H1 (cell line): ENCODE measurements around the gene TRAIP. TPM values are rescaled to one million over a fixed set of nuclear protein-coding genes. Genes with fewer than 3 reads are reported as not detected.

Experiments
- ASH2L ChIP-seq: fragments of 200-600, 300-600 bp; sonication (generic); IDR thresholded peaks from one replicate; pipeline ENCODE4 v1.7.1; 2017; ENCODE audit warnings: low read length
- BACH1 ChIP-seq: IDR thresholded peaks from 2 replicates; pipeline ENCODE4 v1.6.1; 2012; ENCODE audit warnings: low read length, improper control_type of control experiment
- BCL11A ChIP-seq, 2 experiments: IDR thresholded peaks; one replicate each; pipeline ENCODE4 v1.6.1; 2011; ENCODE audit warnings: low read depth in 2 of 2, low read length in 2 of 2, mild to moderate bottlenecking in 2 of 2
- CREB1 ChIP-seq: IDR thresholded peaks from 2 replicates; pipeline ENCODE4 v1.6.1; 2012; ENCODE audit warnings: inconsistent platforms
- GABPA ChIP-seq: IDR thresholded peaks from 2 replicates; pipeline ENCODE4 v1.6.1; 2011; ENCODE audit warnings: mild to moderate bottlenecking, low read length, moderate library complexity, borderline replicate concordance; ENCODE audit not compliant: insufficient read depth
- HDAC2 ChIP-seq, 2 experiments: fragments of 300-600 bp in 1 of 2; sonication (generic) in 1 of 2; IDR thresholded peaks; 2 replicates each; pipeline ENCODE4 v1.6.1; 2011 to 2012; ENCODE audit warnings: low read depth in 2 of 2, low read length in 2 of 2, mild to moderate bottlenecking in 2 of 2, moderate library complexity in 2 of 2, borderline replicate concordance in 1 of 2, inconsistent platforms in 1 of 2
- KDM4A ChIP-seq: IDR thresholded peaks from one replicate; pipeline ENCODE4 v1.7.1; 2012; ENCODE audit warnings: low read depth, mild to moderate bottlenecking, moderate library complexity, low read length, inconsistent platforms; ENCODE audit not compliant: severe bottlenecking
- NANOG ChIP-seq: IDR thresholded peaks from 2 replicates; pipeline ENCODE4 v1.6.1; 2011; ENCODE audit warnings: low read length, low read depth, mild to moderate bottlenecking, inconsistent platforms; ENCODE audit not compliant: insufficient read depth, poor library complexity, severe bottlenecking
- PHF8 ChIP-seq: fragments of 200-600 bp; sonication (generic); conservative IDR thresholded peaks from 2 replicates; pipeline ENCODE4 v1.7.1; 2012; ENCODE audit warnings: low read depth, mild to moderate bottlenecking, inconsistent platforms, low read length, moderate library complexity
- TAF7 ChIP-seq: optimal IDR thresholded peaks from 2 replicates; pipeline ENCODE3; 2011; ENCODE audit warnings: low read depth, mild to moderate bottlenecking, inconsistent platforms, low read length, moderate library complexity, borderline replicate concordance
- TBP ChIP-seq: IDR thresholded peaks from 2 replicates; pipeline ENCODE4 v1.6.1; 2011; ENCODE audit warnings: low read depth, low read length, improper control_type of control experiment
- YY1 ChIP-seq: IDR thresholded peaks from 2 replicates; pipeline ENCODE4 v1.6.1; 2011; ENCODE audit warnings: low read depth, mild to moderate bottlenecking, low read length
- polyA plus RNA-seq, 7 experiments: library from polyadenylated mRNA; depleted of rRNA in 3 of 7; stranded (reverse) in 5 of 7; unstranded in 2 of 7; fragments of >200 nt in 5 of 7; fragments of 200-250 nt in 2 of 7; gene quantifications; 1 replicate in 5 of 7; 2 replicates in 1 of 7; 4 replicates in 1 of 7; pipeline versions ENCODE4 v1.2.1 to v1.2.3, GENCODE V29; 2011 to 2013; ENCODE audit warnings: missing spikeins in 2 of 7, mixed read lengths in 2 of 7
- total RNA-seq: library from RNA; stranded (reverse); fragmentation: NEBNext Ultra II Directional; extraction: Animal tissue kit (Norgen Biotek cat#: 25700); gene quantifications from 2 replicates; pipeline ENCODE4 v1.2.1, GENCODE V29; 2021
- TF ChIP-seq, protein P1 (sequence below): IDR thresholded peaks from 2 replicates; pipeline ENCODE4 v1.6.1; 2011; ENCODE audit warnings: low read length, improper control_type of control experiment

TRAIP gene
- total and polyA plus RNA-seq, 2 of the 8 experiments (the other 6 are each of a cell fraction or from before 2014, with no cell fraction given): 27.7 to 28.1 TPM

DNA sequence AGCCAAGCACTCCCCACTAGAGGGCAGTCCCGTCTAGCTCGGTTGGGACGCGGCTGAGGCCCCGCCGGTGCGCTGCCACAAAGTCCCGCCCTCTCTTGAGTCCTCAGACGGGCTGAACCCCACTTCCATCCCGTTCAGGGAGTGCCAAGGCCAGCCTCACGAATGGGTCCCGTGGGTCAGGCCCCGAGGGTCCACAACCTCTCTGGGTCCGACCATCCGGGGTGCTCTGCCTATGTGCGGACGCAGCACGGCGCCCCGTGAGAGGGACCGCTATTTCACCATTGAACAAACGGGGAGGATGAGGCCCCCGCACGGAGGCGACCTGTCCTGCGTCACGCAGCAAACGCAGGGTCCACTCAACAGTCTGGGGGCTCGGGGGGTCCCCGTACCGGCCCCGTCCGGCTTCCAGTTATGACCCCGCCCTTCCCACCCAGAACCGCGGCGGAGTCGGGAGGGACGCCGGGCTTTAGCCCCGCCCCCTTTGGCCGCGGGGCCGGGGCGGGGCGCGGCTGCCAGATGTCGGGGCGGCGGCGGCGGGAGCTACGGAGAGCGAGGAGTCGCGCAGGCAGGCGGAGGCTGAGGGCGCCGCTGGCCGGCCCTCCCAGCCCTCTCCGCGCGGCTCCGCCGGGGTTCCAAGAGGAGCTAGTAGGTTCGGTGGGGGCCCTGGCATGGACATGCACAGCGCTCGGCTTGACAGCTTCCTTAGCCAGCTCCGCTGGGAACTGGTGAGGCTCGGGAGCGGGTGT is 53.5 kb downstream of the TRAIP start, which contains the start of gene INKA1 (continued):
- no peak for TF ChIP-seq TBP
- TF ChIP-seq GABPA: no peak
- TF ChIP-seq TAF7: peak; percentile 7
- TF ChIP-seq CREB1: no peak; the same call in none of the 2 replicates
- TF ChIP-seq HDAC2 (IDR thresholded peaks at IDR 0.05; ENCODE audit: borderline replicate concordance in 1 of 2, low read depth in 2 of 2, low read length in 2 of 2): peak in 1 of 2 experiments; percentile 57; a peak in 1 of 4 replicates
- peak; percentile 54 for TF ChIP-seq ASH2L
- TF ChIP-seq YY1: 0 out of 2 replicates have a peak, but pooled peaks have one; percentile 63
- peak; percentile 35; the same call in 1 of the 2 replicates for TF ChIP-seq BACH1
- TF ChIP-seq BCL11A (IDR thresholded peaks at IDR 0.05; ENCODE audit: low read depth in 2 of 2, low read length in 2 of 2): no peak
- TF ChIP-seq KDM4A: peak; percentile 97
- no peak for TF ChIP-seq NANOG
- TF ChIP-seq PHF8: no peak; the same call in 1 of the 2 replicates
- TF ChIP-seq, protein P1, sequence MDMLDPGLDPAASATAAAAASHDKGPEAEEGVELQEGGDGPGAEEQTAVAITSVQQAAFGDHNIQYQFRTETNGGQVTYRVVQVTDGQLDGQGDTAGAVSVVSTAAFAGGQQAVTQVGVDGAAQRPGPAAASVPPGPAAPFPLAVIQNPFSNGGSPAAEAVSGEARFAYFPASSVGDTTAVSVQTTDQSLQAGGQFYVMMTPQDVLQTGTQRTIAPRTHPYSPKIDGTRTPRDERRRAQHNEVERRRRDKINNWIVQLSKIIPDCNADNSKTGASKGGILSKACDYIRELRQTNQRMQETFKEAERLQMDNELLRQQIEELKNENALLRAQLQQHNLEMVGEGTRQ: no peak
- TF ChIP-seq, all 59 proteins: peak for 10
